ENCODE data around the gene SLC25A28. TPM values are rescaled to one million over a fixed set of nuclear protein-coding genes. Genes with fewer than 3 reads are reported as not detected.

Gene SLC25A28, protein sequence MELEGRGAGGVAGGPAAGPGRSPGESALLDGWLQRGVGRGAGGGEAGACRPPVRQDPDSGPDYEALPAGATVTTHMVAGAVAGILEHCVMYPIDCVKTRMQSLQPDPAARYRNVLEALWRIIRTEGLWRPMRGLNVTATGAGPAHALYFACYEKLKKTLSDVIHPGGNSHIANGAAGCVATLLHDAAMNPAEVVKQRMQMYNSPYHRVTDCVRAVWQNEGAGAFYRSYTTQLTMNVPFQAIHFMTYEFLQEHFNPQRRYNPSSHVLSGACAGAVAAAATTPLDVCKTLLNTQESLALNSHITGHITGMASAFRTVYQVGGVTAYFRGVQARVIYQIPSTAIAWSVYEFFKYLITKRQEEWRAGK
- total RNA-seq: 10 to 100 TPM; 86.2 to 98.9 TPM

DNA sequence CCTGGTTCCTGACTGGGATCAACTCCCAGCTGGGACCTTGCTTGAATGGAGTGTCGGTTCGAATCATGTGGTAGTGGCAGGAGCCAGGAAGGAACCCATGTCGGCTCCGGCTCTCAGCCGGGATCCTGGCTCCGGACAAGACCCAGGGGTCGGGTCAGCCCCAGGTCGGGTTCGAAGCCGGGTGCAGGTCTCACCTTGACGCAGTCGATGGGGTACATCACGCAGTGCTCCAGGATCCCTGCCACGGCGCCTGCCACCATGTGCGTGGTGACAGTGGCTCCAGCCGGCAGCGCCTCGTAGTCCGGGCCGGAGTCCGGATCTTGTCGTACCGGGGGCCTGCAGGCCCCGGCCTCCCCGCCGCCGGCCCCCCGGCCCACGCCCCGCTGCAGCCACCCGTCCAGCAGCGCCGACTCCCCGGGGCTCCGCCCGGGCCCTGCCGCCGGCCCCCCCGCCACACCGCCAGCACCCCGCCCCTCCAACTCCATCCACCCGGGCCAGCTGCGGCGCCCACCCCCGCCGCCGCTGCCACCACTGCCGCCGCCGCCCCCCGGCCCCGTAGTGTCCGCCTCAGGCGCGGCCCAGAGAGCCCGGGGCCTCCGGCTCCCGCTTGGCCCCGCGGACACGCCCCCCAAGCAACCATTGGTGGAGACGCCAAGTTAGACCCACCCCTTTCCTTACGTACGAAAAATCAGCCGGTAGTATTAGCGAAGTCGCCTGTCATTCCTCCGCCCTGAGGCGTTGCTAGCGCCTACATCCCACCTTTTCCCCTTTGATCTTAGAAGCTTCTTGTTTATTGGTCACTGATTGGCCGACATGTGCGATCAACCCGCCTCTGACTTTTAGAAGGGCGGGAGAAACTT is at the start of gene SLC25A28:
SLC25A28 (minus strand) TSS at position 589 of the 860 bp plus-strand sequence; CDS start at position 485, 104 bp downstream.
- DNase-seq: peak; percentile 95 to 97
- Mint-ChIP-seq H3K27ac (peak within 1 kb of the TSS; percentile 89), H3K9me3 (no peaks in the 10 kb centered on the region), H3K27me3 (ENCODE audit: low read depth) (peaks cover 3% of the 10 kb centered on the region), H3K36me3 (ENCODE audit: insufficient read depth in 2 of 2) (peaks cover 10 to 12% of the 10 kb centered on the region in 2 donors), H3K4me1 (ENCODE audit: low read depth) (peaks cover 50% of the 10 kb centered on the region), H3K4me3 (peak within 1 kb of the TSS; percentile 91 to 93)
- peak; percentile 77 to 79 for ATAC-seq (replicated peaks in 1 of 2)

DNA sequence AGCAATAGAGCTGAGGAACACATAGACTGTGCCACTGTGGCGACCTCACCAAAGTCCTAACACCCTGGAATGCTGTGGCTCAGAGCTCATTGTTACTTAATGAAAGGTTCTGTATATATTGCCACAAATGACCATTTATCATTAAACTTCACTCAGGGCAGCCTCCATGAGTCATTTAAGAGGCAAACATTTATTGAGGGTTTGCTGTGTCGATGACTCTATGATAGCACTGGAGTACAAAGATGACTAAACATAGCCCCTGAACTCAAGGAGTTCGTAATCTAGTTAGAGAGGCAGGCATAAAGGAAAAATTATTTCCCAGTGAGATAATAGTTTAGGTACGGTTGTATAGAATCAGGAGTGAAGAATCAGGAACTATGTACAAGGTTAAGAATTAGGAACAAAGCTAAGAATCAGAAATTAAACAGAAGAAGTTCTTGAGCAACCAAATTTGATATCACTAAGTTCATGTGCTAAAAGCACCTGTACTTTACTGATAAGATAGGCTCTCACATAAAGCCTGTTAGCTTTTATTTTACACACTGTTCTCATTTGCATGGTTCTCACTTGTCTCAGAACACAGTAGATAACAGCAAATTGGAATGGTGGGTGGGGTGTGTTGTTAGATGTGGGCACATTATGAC is 47.0 kb upstream of the SLC25A28 start:
- H3K4me3 Mint-ChIP-seq: no peak overlapping the region
- H3K4me1 Mint-ChIP-seq (ENCODE audit: low read depth): peaks cover 2% of the 10 kb centered on the region
- DNase-seq (no peak), ATAC-seq (replicated peaks in 1 of 2) (no peak)
- peak overlapping the region; percentile 23 for H3K27ac Mint-ChIP-seq
- H3K27me3 Mint-ChIP-seq (ENCODE audit: low read depth): no peaks in the 10 kb centered on the region
- H3K36me3 Mint-ChIP-seq (ENCODE audit: insufficient read depth in 2 of 2): peaks cover 0 to 5% of the 10 kb centered on the region in 2 donors
- no peaks in the 10 kb centered on the region for H3K9me3 Mint-ChIP-seq

DNA sequence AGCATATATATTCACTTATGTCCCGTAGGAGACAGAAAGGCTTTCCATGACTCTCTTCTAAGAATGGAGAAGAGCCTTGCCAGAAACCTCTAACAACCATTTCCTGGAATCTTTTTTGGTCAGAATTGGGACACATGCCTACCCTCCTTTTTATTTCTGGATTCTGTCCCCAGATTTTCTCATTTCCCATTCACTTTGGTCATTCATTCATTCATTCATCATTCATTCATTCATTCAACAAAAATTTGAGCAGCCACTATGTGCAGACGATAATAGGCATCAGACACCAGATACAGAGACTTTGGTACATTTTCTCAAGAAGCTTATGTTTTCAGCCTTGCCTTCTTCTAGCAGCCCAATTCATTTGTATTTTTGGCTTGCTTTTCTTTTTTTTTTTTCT is 45.1 kb upstream of the SLC25A28 start:
- ATAC-seq (replicated peaks in 1 of 2) (no peak), DNase-seq (no peak)
- no peaks in the 10 kb centered on the region for H3K27me3 Mint-ChIP-seq (ENCODE audit: low read depth)
- H3K4me3 Mint-ChIP-seq: no peak overlapping the region
- no peak overlapping the region for H3K27ac Mint-ChIP-seq
- H3K9me3 Mint-ChIP-seq: no peaks in the 10 kb centered on the region
- H3K4me1 Mint-ChIP-seq (ENCODE audit: low read depth): peaks cover 6% of the 10 kb centered on the region
- H3K36me3 Mint-ChIP-seq (ENCODE audit: insufficient read depth in 2 of 2): peaks cover 0 to 6% of the 10 kb centered on the region in 2 donors

DNA sequence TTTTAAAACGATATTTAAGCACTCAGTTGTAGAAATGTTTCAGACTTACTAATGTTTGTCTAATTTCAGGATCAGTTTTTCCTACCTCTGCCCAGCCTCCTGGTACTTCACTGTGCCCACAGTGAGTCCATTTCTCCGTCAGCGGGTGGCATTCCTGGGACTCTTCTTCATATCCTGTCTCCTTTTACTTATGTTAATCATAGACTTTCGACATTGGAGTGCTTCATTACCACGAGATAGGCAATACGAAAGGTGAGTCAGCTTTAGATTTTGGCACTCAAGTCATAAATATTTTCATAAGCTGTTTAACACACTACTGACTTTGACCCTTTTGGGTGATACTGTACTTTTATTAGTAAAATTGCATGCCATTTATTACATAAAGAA is 41.1 kb upstream of the SLC25A28 start:
- H3K4me3 Mint-ChIP-seq: peak overlapping the region in 1 of 2 donors; percentile 17
- no peaks in the 10 kb centered on the region for H3K9me3 Mint-ChIP-seq
- H3K27me3 Mint-ChIP-seq (ENCODE audit: low read depth): peaks cover 14% of the 10 kb centered on the region
- peaks cover 0 to 6% of the 10 kb centered on the region in 2 donors for H3K36me3 Mint-ChIP-seq (ENCODE audit: insufficient read depth in 2 of 2)
- ATAC-seq (replicated peaks in 1 of 2) (no peak), DNase-seq (no peak)
- H3K27ac Mint-ChIP-seq: no peak overlapping the region
- H3K4me1 Mint-ChIP-seq (ENCODE audit: low read depth): peaks cover 34% of the 10 kb centered on the region

DNA sequence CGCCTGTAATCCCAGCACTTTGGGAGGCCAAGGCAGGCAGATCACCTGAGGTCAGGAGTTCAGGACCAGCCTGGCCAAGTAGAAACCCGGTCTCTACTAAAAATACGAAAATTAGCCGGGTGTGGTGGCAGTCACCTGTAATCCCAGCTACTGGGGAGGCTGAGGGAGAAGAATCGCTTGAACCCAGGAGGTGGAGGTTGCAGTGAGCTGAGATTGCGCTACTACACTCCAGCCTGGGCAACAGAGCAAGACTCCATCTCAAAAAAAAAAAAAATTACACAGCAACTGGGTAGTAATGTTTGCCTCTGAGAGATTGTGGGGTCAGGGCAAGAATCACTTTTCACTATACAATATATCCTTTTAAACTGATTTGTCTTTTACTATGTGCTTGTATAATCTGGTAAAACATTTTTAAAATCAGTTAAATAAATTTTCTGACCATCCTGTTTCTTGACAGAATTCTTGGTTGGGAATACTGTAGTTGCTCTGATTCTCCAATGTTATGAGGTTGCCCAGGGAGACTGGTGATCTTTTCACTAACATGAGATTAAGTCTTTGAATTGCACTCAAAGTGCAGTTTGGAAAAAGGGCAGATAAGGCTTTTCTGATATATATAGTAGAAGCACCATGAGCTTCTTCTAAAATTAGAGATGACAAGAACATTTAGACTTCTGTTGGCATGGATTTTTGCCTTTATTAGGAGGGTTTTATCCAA is 40.6 kb upstream of the SLC25A28 start:
- H3K4me1 Mint-ChIP-seq (ENCODE audit: low read depth): peaks cover 34% of the 10 kb centered on the region
- no peak overlapping the region for H3K27ac Mint-ChIP-seq
- no peak for ATAC-seq (replicated peaks in 1 of 2)
- peaks cover 0 to 6% of the 10 kb centered on the region in 2 donors for H3K36me3 Mint-ChIP-seq (ENCODE audit: insufficient read depth in 2 of 2)
- peaks cover 19% of the 10 kb centered on the region for H3K27me3 Mint-ChIP-seq (ENCODE audit: low read depth)
- peak overlapping the region in 1 of 2 donors; percentile 27 for H3K4me3 Mint-ChIP-seq
- no peak for DNase-seq
- no peaks in the 10 kb centered on the region for H3K9me3 Mint-ChIP-seq

DNA sequence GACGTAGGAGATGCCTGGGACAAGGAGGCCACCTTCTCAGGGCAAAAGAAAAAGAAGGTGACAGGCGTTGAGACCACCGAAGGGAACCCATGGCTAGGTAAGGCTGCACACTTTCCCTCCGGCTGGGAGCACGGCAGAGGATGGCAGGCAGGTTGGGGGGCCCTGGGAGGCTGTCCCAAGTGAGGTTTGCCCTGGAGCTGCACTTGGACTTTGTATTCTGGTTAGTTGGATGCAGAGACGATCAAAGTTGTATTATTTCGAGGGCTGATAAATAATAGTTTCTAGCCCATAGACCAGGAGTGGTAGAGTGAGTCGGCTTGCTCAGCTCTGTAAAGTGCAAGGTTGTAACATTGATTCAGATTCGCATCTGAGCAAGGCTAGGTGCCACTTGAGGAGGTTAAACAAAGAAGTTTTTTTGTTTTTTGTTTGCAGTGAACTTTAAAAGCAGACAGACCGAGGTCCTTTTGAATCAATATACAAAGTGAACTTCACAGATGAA is 39.7 kb upstream of the SLC25A28 start:
- Mint-ChIP-seq H3K27me3 (ENCODE audit: low read depth) (peaks cover 23% of the 10 kb centered on the region), H3K27ac (peak overlapping the region; percentile 52), H3K9me3 (no peaks in the 10 kb centered on the region), H3K4me3 (peak overlapping the region; percentile 91), H3K36me3 (ENCODE audit: insufficient read depth in 2 of 2) (peaks cover 0 to 6% of the 10 kb centered on the region in 2 donors), H3K4me1 (ENCODE audit: low read depth) (peaks cover 34% of the 10 kb centered on the region)
- ATAC-seq (replicated peaks in 1 of 2) (no peak), DNase-seq (no peak)

DNA sequence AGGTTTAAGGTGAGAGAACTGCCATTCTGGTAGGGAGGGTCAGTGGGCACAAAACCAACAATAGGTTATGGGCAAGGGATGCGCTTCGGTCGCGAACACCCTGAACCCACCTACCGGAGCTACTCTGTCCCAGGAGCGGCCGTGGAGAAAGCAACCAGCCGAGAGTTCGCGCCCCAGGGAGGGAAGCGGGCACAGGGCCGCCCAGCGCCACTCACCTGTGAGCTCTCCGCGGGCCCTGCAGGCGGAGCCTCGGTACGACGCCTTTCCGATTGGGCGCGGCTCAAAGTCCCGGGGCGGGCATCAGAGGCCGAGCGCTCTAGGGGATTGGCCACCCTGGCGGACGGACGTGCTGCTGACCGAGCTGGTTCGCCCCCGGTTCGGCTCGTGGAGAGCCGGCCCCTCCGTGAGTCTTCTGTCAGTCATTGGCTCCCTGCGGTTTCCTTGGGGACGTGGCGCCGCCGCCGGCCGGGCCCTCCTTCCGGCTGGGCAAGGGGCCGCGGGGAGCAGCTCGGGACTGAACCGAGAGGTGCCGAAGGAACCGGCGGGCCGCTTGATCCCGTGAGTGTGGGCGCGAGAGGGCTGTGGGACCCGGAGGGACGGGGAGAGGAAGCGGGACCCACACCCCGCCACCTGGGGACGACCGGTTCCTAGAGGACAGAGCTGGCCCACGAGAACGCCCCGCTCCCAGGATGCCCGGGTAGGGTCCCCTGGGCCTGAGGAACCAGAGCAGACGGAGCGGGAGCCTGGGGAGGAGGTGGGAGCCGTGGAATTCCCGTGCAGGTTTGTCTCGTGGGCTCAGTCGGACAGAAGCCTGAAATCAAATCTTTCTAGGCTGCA is 39.0 kb upstream of the SLC25A28 start, which contains the start of gene ENTPD7:
ENTPD7 (plus strand) TSS at position 479 of the 837 bp plus-strand sequence. CDS start 448 bp downstream, outside the sequence.
- Mint-ChIP-seq H3K4me3 (peak within 1 kb of the TSS; percentile 91), H3K4me1 (ENCODE audit: low read depth) (peaks cover 34% of the 10 kb centered on the region), H3K36me3 (ENCODE audit: insufficient read depth in 2 of 2) (peaks cover 0 to 6% of the 10 kb centered on the region in 2 donors), H3K27ac (peak within 1 kb of the TSS; percentile 94), H3K27me3 (ENCODE audit: low read depth) (peaks cover 23% of the 10 kb centered on the region), H3K9me3 (no peaks in the 10 kb centered on the region)
- peak; percentile 98 for ATAC-seq (replicated peaks in 1 of 2)
- peak; percentile 94 to 97 for DNase-seq

DNA sequence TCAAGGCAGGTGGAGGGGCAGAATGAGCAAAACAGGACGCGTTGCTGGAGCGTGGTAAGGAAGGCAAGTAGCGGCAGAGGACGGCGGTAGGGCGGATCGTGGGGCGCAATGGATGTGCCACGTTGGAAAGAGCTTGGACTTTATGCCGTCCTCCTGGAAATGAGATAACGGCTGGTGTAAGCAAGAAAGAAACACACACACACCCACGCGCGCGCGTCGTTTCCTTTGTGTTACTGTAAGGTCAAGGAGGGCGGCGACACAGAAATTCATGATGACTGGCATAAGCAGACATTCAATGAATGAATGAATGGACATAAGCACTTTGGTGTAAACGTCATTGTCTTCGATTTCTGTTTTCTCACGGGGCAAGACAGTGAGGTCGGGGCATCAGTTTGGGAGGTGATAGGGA is 38.4 kb upstream of the SLC25A28 start:
- Mint-ChIP-seq H3K27ac (peak overlapping the region; percentile 94), H3K9me3 (no peaks in the 10 kb centered on the region), H3K4me3 (peak overlapping the region; percentile 91), H3K4me1 (ENCODE audit: low read depth) (peaks cover 34% of the 10 kb centered on the region), H3K27me3 (ENCODE audit: low read depth) (peaks cover 23% of the 10 kb centered on the region), H3K36me3 (ENCODE audit: insufficient read depth in 2 of 2) (peaks cover 0 to 3% of the 10 kb centered on the region in 2 donors)
- ATAC-seq (replicated peaks in 1 of 2) (peak; percentile 37 to 49), DNase-seq (peak; percentile 82)

DNA sequence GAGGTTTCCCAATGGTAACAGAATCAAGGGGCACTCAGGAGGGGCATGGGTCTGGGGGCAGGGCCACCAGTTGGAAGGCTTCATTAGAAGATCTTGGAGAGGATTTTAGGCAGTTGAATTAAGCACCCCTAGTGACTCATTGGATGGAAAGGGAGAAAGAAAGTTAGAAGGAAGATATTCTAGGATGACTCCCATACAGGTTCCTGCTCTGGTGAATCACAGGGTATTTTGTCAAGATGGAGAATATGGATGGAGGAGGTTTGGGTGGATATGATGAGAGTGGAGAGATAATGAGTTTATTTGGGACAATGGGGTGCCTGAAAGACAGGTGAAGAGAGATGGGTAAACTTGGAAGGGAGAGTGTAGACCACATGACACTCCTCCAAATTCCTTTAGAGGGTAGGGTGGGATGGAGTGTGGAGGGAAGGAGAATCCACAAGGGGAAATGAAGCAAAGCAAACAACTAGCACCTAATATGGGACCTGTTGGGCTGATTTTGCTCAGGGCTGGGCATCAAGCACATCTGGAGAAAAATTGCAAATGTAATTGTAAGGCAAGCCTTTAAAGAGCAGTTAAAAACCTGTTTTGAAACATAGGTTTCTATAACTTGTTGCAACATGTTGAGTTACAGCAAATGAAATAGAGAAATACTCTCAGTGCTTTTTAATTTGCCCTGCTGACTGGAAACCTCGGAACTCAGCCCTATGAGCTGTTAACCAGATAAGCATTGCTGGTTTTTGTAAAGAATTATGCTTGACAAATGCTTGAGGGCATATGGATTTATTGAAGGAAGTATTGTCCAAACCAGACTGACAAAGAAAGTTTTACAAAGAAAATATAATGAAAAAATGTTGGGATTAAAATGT is 36.2 kb upstream of the SLC25A28 start:
- H3K4me1 Mint-ChIP-seq (ENCODE audit: low read depth): peaks cover 29% of the 10 kb centered on the region
- H3K9me3 Mint-ChIP-seq: no peaks in the 10 kb centered on the region
- DNase-seq (no peak), ATAC-seq (replicated peaks in 1 of 2) (no peak)
- H3K27me3 Mint-ChIP-seq (ENCODE audit: low read depth): peaks cover 23% of the 10 kb centered on the region
- peaks cover 0 to 2% of the 10 kb centered on the region in 2 donors for H3K36me3 Mint-ChIP-seq (ENCODE audit: insufficient read depth in 2 of 2)
- H3K27ac Mint-ChIP-seq: no peak overlapping the region
- no peak overlapping the region for H3K4me3 Mint-ChIP-seq

DNA sequence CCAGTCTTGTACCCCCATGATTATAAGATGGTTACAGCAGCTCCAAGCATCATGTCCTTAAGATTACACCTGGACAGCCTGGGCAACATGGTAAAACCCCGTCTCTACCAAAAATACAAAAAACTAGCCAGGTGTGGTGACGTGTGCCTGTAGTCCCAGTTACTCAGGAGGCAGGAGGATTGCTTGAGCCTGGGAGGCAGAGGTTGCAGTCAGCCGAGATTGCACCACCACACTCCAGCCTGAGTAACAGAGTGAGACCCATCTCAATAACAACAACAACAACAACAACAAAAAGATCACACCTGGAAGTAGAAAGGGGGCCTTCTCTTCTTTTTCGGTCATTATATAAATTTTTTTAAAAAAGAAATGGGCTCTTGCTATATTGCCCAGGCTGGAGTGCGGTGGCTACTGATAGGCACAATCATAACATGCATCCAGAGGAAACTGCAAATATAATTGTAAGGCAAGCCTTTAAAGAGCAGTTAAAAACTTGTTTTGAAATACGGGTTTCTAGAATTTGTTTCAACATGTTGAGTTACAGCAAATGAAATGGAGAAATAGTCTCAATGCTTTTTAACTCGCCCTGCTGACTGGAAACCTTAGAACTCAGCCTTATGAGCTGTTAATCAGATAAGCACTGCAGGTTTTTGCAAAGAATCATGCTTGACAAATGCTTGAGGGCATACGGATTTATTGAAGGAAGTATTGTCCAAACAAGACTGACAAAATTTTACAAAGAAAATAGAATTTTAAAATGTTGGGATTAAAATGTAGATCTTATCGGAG is 34.3 kb upstream of the SLC25A28 start:
- Mint-ChIP-seq H3K27ac (no peak overlapping the region), H3K4me1 (ENCODE audit: low read depth) (peaks cover 20% of the 10 kb centered on the region), H3K27me3 (ENCODE audit: low read depth) (peaks cover 31% of the 10 kb centered on the region), H3K9me3 (no peaks in the 10 kb centered on the region), H3K4me3 (no peak overlapping the region), H3K36me3 (ENCODE audit: insufficient read depth in 2 of 2) (peaks cover 0 to 2% of the 10 kb centered on the region in 2 donors)
- DNase-seq (no peak), ATAC-seq (replicated peaks in 1 of 2) (no peak)
